ENCODE data around the gene HEXB. TPM values are rescaled to one million over a fixed set of nuclear protein-coding genes. Genes with fewer than 3 reads are reported as not detected.

The HEXB gene
- total and polyA plus RNA-seq, 2 of the 4 experiments (the other 2 are of a cell fraction) = 76.7 to 126 TPM

DNA sequence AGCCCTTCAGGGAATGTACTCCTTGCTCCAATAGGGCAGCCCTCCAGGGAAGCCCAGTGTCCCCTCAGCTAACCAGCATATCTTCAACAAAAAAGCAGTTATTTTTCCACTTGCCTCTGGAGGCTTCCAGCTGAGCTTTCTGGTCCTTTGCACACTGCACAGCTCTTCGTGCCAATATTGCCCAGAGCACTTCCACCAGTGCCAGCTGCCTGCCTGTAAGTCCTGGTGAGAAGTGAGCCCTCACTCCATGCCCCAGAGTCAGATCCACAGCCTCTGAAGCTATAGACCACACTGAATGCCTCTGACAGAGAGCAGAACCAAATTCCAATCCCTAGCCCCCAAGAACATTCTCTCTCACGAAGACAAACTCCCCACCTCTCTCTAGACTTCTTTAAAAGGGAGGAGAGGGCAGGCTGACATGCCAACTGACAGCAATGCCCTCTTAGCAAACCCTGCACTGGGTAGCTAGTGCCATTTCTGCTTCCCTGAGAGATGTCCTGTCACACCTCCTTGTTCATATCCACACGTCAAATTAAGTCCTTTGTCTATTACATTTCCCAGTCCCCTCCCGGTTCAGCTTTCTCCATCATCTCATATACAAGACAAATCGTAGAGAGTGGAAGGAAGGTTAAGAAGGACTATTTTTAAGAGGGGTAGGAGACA, 12.7 kb upstream of the HEXB start:
- H3K36me3 ChIP-seq (ENCODE audit: control insufficient read depth, insufficient read depth, low read length) = no peaks in the 10 kb centered on the region
- no peak overlapping the region for H3K4ac ChIP-seq (ENCODE audit: low read depth, low read length)
- H3K18ac ChIP-seq (ENCODE audit: low read depth, low read length) = no peak overlapping the region
- H2BK20ac ChIP-seq (ENCODE audit: low read depth, low read length) = no peak overlapping the region
- peak overlapping the region; percentile 47 for H2AFZ ChIP-seq (replicated peaks; ENCODE audit: low read length, poor library complexity)
- no peak overlapping the region for H2BK120ac ChIP-seq (ENCODE audit: low read depth, low read length)
- H3K9me1 ChIP-seq (ENCODE audit: insufficient read depth, low read length) = peaks cover 5% of the 10 kb centered on the region; the same call in 1 of the 2 replicates
- no peak overlapping the region for H3K14ac ChIP-seq (replicated peaks; ENCODE audit: low read depth, low read length)
- no peak overlapping the region for H3K27ac ChIP-seq (ENCODE audit: insufficient read depth, low read length)
- no peaks in the 10 kb centered on the region for H3K79me1 ChIP-seq (ENCODE audit: low read depth in 1 of 2, low read length in 2 of 2)
- H3K4me3 ChIP-seq (ENCODE audit: insufficient read depth, low read depth, low read length) = no peak overlapping the region
- BruUV-seq (replicated peaks) = no TSS peak
- no peak overlapping the region for H2BK15ac ChIP-seq (ENCODE audit: low read depth, low read length)
- no peaks in the 10 kb centered on the region for H4K20me1 ChIP-seq (ENCODE audit: insufficient read depth, low read length)
- H3K4me2 ChIP-seq (ENCODE audit: low read depth, low read length) = no peak overlapping the region
- dilution Hi-C loops (cut with HindIII; ENCODE audit: low sequenced_read_pairs, unreplicated experiment) (no loop called here), in situ Hi-C loops (cut with MboI; ENCODE audit: low sequenced_read_pairs) (loop anchor here (25.0 kb wide), 1 partner anchor 590 kb away; no protein-coding TSS in a partner anchor), intact Hi-C loops (cut with micrococcal nuclease) (loop anchor here (5.0 kb wide), 2 partner anchors 380 to 595 kb away; partner anchors contain the start of gene GCNT4)
- peaks cover 3% of the 10 kb centered on the region for H3K4me1 ChIP-seq (ENCODE audit: control insufficient read depth, insufficient read depth, low read length)
- 100% methylated on average over 1 of the region's 5 CpGs; no CpG with 5 or more reads in 1 of the 2 experiments for WGBS, 2 experiments (ENCODE audit: extremely low coverage in 2 of 2, insufficient read length in 1 of 2)
- ChIA-PET CTCF (interaction anchor here (1.0 to 1.1 kb wide), 3 partner anchors 23 to 253 kb away, joined by 3 to 4 read pairs (median 3); no protein-coding TSS in a partner anchor), POLR2A (ENCODE audit: unreplicated experiment) (no interaction called here)
- ATAC-seq (ENCODE audit: low read depth) (no peak), DNase-seq (no peak)
- H4K91ac ChIP-seq (ENCODE audit: insufficient read depth, low read depth, low read length) = no peak overlapping the region
- H2AK9ac ChIP-seq (replicated peaks; ENCODE audit: low read depth, low read length, poor library complexity) = no peak overlapping the region
- H4K8ac ChIP-seq (ENCODE audit: low read depth in 2 of 2, low read length in 2 of 2) = no peak overlapping the region
- no peak overlapping the region for H2AK5ac ChIP-seq (ENCODE audit: low read depth, low read length)
- no peak overlapping the region for H4K5ac ChIP-seq (ENCODE audit: low read depth, low read length)
- peaks cover 3% of the 10 kb centered on the region; the same call in 1 of the 2 replicates for H3K27me3 ChIP-seq (ENCODE audit: control insufficient read depth, insufficient read depth, low read length)
- H3K9ac ChIP-seq (ENCODE audit: low read depth, low read length) = no peak overlapping the region
- no peaks in the 10 kb centered on the region for H3K9me3 ChIP-seq (ENCODE audit: control insufficient read depth, insufficient read depth, low read length)
- no peak overlapping the region for H3K23ac ChIP-seq (ENCODE audit: low read depth, low read length)
- no peak overlapping the region for H3K56ac ChIP-seq (ENCODE audit: extremely low read depth, insufficient read depth, low read length)
- no peak overlapping the region for H2BK5ac ChIP-seq (ENCODE audit: low read depth, low read length, poor library complexity, severe bottlenecking)
- TF ChIP-seq FOS (IDR thresholded peaks at IDR 0.05; ENCODE audit: low read depth, low read length) (no peak), SMC3 (IDR thresholded peaks at IDR 0.05; ENCODE audit: low read depth, low read length) (no peak), RCOR1 (IDR thresholded peaks at IDR 0.05; ENCODE audit: insufficient replicate concordance, low read length) (no peak), CEBPB (IDR thresholded peaks at IDR 0.05; ENCODE audit: low read depth, low read length) (no peak), CHD1 (IDR thresholded peaks at IDR 0.05; ENCODE audit: low read depth, low read length) (no peak), POLR2A (IDR thresholded peaks at IDR 0.05; ENCODE audit: low read depth, low read length) (no peak), BHLHE40 (IDR thresholded peaks at IDR 0.05; ENCODE audit: low read depth, low read length) (no peak), MXI1 (IDR thresholded peaks at IDR 0.05; ENCODE audit: borderline replicate concordance, low read depth, low read length) (no peak), NFE2L2 (IDR thresholded peaks at IDR 0.05; ENCODE audit: low read depth, low read length) (no peak), MAZ (IDR thresholded peaks at IDR 0.05; ENCODE audit: borderline replicate concordance, low read depth, low read length) (no peak), MAFK (IDR thresholded peaks at IDR 0.05; ENCODE audit: low read depth, low read length) (no peak), RAD21 (IDR thresholded peaks at IDR 0.05; ENCODE audit: low read length) (no peak), RFX5 (IDR thresholded peaks at IDR 0.05; ENCODE audit: low read depth, low read length) (no peak)
- TF ChIP-seq, protein P1, sequence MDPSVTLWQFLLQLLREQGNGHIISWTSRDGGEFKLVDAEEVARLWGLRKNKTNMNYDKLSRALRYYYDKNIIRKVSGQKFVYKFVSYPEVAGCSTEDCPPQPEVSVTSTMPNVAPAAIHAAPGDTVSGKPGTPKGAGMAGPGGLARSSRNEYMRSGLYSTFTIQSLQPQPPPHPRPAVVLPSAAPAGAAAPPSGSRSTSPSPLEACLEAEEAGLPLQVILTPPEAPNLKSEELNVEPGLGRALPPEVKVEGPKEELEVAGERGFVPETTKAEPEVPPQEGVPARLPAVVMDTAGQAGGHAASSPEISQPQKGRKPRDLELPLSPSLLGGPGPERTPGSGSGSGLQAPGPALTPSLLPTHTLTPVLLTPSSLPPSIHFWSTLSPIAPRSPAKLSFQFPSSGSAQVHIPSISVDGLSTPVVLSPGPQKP (IDR thresholded peaks at IDR 0.05; ENCODE audit: borderline replicate concordance, low read depth, low read length) = no peak
- TF ChIP-seq, protein P2, sequence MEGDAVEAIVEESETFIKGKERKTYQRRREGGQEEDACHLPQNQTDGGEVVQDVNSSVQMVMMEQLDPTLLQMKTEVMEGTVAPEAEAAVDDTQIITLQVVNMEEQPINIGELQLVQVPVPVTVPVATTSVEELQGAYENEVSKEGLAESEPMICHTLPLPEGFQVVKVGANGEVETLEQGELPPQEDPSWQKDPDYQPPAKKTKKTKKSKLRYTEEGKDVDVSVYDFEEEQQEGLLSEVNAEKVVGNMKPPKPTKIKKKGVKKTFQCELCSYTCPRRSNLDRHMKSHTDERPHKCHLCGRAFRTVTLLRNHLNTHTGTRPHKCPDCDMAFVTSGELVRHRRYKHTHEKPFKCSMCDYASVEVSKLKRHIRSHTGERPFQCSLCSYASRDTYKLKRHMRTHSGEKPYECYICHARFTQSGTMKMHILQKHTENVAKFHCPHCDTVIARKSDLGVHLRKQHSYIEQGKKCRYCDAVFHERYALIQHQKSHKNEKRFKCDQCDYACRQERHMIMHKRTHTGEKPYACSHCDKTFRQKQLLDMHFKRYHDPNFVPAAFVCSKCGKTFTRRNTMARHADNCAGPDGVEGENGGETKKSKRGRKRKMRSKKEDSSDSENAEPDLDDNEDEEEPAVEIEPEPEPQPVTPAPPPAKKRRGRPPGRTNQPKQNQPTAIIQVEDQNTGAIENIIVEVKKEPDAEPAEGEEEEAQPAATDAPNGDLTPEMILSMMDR (conservative IDR thresholded peaks at IDR 0.05; ENCODE audit: low read depth, low read length) = no peak

All from IMR-90 (cell line).